K562 (cell line): ENCODE results near the gene PCSK6.
"Not testable (repeated sequence)": the region's sequence is repeated elsewhere in the genome, so short reads cannot be mapped to it uniquely, and the experiment has no call there.

ENCODE experiments used
- CTCF ChIP-seq, 3 experiments: IDR thresholded peaks in 2 of 3; conservative IDR thresholded peaks in 1 of 3; 2 replicates each; pipeline ENCODE4 v1.5.1; 2011 to 2012; ENCODE audit warnings: low read length in 3 of 3, mild to moderate bottlenecking in 3 of 3, control low read depth in 2 of 3, improper control_type of control experiment in 1 of 3, inconsistent platforms in 1 of 3, low read depth in 1 of 3, mixed read lengths in 1 of 3, moderate library complexity in 1 of 3; ENCODE audit not compliant: insufficient read depth in 2 of 3
- ELF1 ChIP-seq: fragments of 200-800 bp; sonication (Bioruptor generic); IDR thresholded peaks from 2 replicates; pipeline ENCODE4 v1.6.1; 2016; ENCODE audit warnings: missing genetic modification characterization, missing compliant biosample characterization
- JUNB ChIP-seq: fragments of 450-650 bp; formaldehyde crosslinking; conservative IDR thresholded peaks from 2 replicates; pipeline ENCODE4 v1.4.0; 2020; ENCODE audit warnings: mild to moderate bottlenecking
- LARP7 ChIP-seq: fragments of 450-650 bp; IDR thresholded peaks from 2 replicates; pipeline ENCODE4 v1.6.1; 2016
- MAX ChIP-seq: sonication (generic); formaldehyde crosslinking; IDR thresholded peaks from 2 replicates; pipeline ENCODE4 v1.9.0; 2022; ENCODE audit warnings: mild to moderate bottlenecking, missing genetic modification reagents
- PCBP2 ChIP-seq: fragments of 200-400 bp; formaldehyde crosslinking; IDR thresholded peaks from 2 replicates; pipeline ENCODE4 v1.6.1; 2018; ENCODE audit warnings: low read length, low read depth, mild to moderate bottlenecking, moderate library complexity; ENCODE audit not compliant: poor library complexity, severe bottlenecking
- RBM17 ChIP-seq: fragments of 200-400 bp; formaldehyde crosslinking; IDR thresholded peaks from 2 replicates; pipeline ENCODE4 v1.6.1; 2017; ENCODE audit warnings: low read depth, mild to moderate bottlenecking, low read length, borderline replicate concordance
- SP2 ChIP-seq: IDR thresholded peaks from 2 replicates; pipeline ENCODE4 v1.6.1; 2011; ENCODE audit warnings: mild to moderate bottlenecking, low read depth, low read length, moderate library complexity; ENCODE audit not compliant: poor library complexity, severe bottlenecking; ENCODE audit errors: extremely low read depth
- ZNF311 ChIP-seq: fragments of 250-450 bp; sonication (Bioruptor Pico); IDR thresholded peaks from 2 replicates; pipeline ENCODE4 v1.4.0; 2020; ENCODE audit warnings: mild to moderate bottlenecking, moderate library complexity

DNA sequence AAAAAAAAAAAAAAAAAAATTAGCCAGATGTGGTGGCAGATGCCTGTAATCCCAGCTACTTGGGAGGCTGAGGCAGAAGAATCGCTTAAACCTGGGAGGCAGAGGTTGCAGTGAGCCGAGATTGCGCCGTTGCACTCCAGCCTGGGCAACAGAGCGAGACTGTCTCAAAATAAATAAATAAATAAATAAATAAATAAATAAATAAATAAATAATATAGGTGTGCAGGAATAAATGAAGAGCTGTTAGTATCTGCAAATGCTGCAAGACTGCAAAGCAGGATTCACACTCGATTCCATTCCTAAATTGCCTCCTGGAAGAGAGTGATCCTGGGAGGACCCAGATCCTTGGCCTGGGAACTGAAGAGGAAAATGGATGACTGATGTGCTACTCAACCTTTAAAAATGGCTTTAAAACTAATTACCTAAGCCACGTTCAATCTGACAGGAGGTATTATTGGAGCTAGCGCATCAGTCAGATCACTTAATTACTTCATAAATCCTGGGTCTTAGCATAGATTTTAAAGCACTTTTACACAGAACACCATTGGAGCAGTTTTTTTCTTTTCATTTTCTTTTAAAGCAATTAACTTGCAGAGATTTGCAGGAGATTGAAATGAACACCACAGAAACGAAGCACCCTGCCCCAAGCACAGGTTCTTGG is 132.9 kb downstream of the PCSK6 start:
- not testable (repeated sequence) for TF ChIP-seq SP2; JUNB (CRISPR knock-in tag); ELF1 (tag); LARP7; PCBP2; CTCF (IDR thresholded peaks at IDR 0.05 in 2 of 3, conservative IDR thresholded peaks at IDR 0.05 in 1 of 3; ENCODE audit: insufficient read depth in 2 of 3, low read depth in 1 of 3, low read length in 3 of 3); MAX; ZNF311 (CRISPR knock-in tag); RBM17
